ENCODE results near the gene MT4.

The MT4 gene

GRCh38 chr16:56520251-56520577 lies 44.7 kb upstream of the MT4 start:
- no peak for DNase-seq (ENCODE audit: extremely low spot score)
- POLR2A ChIA-PET: no interaction called here
- TF ChIP-seq BHLHE40 (IDR thresholded peaks at IDR 0.05; ENCODE audit: borderline replicate concordance) (no peak), ARNT (IDR thresholded peaks at IDR 0.05) (no peak), L3MBTL2 (conservative IDR thresholded peaks at IDR 0.05) (no peak)
- CTCF ChIA-PET: no interaction called here

GRCh38 chr16:56525236-56525635 lies 39.6 kb upstream of the MT4 start:
- ChIA-PET CTCF (no interaction called here), POLR2A (no interaction called here)
- no peak for DNase-seq (ENCODE audit: extremely low spot score)
- TF ChIP-seq BHLHE40 (IDR thresholded peaks at IDR 0.05; ENCODE audit: borderline replicate concordance) (no peak), L3MBTL2 (conservative IDR thresholded peaks at IDR 0.05) (no peak), SUZ12 (IDR thresholded peaks at IDR 0.05) (no peak), ELF4 (IDR thresholded peaks at IDR 0.05) (no peak), ZNF384 (IDR thresholded peaks at IDR 0.05) (no peak), FOXM1 (IDR thresholded peaks at IDR 0.05; ENCODE audit: borderline replicate concordance) (no peak), FOXA1 (IDR thresholded peaks at IDR 0.05) (no peak), SP1 (IDR thresholded peaks at IDR 0.05) (no peak)

- POLR2A ChIA-PET: no interaction called here
- TF ChIP-seq SUZ12 (IDR thresholded peaks at IDR 0.05): no peak
- DNase-seq (ENCODE audit: extremely low spot score): no peak
- CTCF ChIA-PET: interaction anchor here (1.4 kb wide), 1 partner anchor 14 kb away, joined by 3 read pairs; no protein-coding TSS in a partner anchor
Observed at GRCh38 chr16:56530872-56531271, 34.0 kb upstream of the MT4 start.

GRCh38 chr16:56532714-56533113 lies 32.2 kb upstream of the MT4 start:
- ChIA-PET POLR2A (no interaction called here), CTCF (interaction anchor here (0.6 to 1.2 kb wide), 2 partner anchors 9 to 168 kb away, joined by 3 read pairs; no protein-coding TSS in a partner anchor)
- TF ChIP-seq ELF4 (IDR thresholded peaks at IDR 0.05) (no peak), NFRKB (IDR thresholded peaks at IDR 0.05) (no peak), L3MBTL2 (conservative IDR thresholded peaks at IDR 0.05) (no peak; the same call in 1 of the 2 replicates), FOXM1 (IDR thresholded peaks at IDR 0.05; ENCODE audit: borderline replicate concordance) (no peak), TARDBP (IDR thresholded peaks at IDR 0.05) (no peak), SP1 (IDR thresholded peaks at IDR 0.05) (no peak), HDGF (IDR thresholded peaks at IDR 0.05; ENCODE audit: borderline replicate concordance) (no peak), SUZ12 (IDR thresholded peaks at IDR 0.05) (no peak), FOXA1 (IDR thresholded peaks at IDR 0.05) (no peak), LEF1 (IDR thresholded peaks at IDR 0.05; ENCODE audit: borderline replicate concordance) (no peak), PKNOX1 (IDR thresholded peaks at IDR 0.05) (no peak)
- peak; percentile 32 for DNase-seq (ENCODE audit: extremely low spot score)

GRCh38 chr16:56534847-56535383 lies 30.0 kb upstream of the MT4 start:
- TF ChIP-seq PKNOX1 (IDR thresholded peaks at IDR 0.05): no peak
- no peak for TF ChIP-seq BHLHE40 (IDR thresholded peaks at IDR 0.05; ENCODE audit: borderline replicate concordance)
- TF ChIP-seq ARNT (IDR thresholded peaks at IDR 0.05): no peak
- no peak for TF ChIP-seq FOXA1 (IDR thresholded peaks at IDR 0.05)
- no peak for TF ChIP-seq L3MBTL2 (conservative IDR thresholded peaks at IDR 0.05)
- no peak for TF ChIP-seq NFRKB (IDR thresholded peaks at IDR 0.05)
- no peak for TF ChIP-seq LEF1 (IDR thresholded peaks at IDR 0.05; ENCODE audit: borderline replicate concordance)
- TF ChIP-seq CTBP1 (IDR thresholded peaks at IDR 0.05; ENCODE audit: borderline replicate concordance): no peak
- TF ChIP-seq FOXK2 (IDR thresholded peaks at IDR 0.05): no peak
- TF ChIP-seq FOXM1 (IDR thresholded peaks at IDR 0.05; ENCODE audit: borderline replicate concordance): no peak
- no peak for TF ChIP-seq SUZ12 (IDR thresholded peaks at IDR 0.05)
- no peak for TF ChIP-seq HDGF (IDR thresholded peaks at IDR 0.05; ENCODE audit: borderline replicate concordance)
- no peak for TF ChIP-seq ELF4 (IDR thresholded peaks at IDR 0.05)
- no peak for TF ChIP-seq TARDBP (IDR thresholded peaks at IDR 0.05)
- no peak for TF ChIP-seq SP1 (IDR thresholded peaks at IDR 0.05)
- TF ChIP-seq ZNF384 (IDR thresholded peaks at IDR 0.05): no peak
- POLR2A ChIA-PET: no interaction called here
- CTCF ChIA-PET: interaction anchor here (0.7 kb wide), 1 partner anchor 73 kb away, joined by 4 read pairs; the partner anchor contains the start of gene MT2A
- DNase-seq (ENCODE audit: extremely low spot score): no peak

GRCh38 chr16:56538331-56538730 lies 26.5 kb upstream of the MT4 start:
- no peak for DNase-seq (ENCODE audit: extremely low spot score)
- TF ChIP-seq HDGF (IDR thresholded peaks at IDR 0.05; ENCODE audit: borderline replicate concordance) (no peak), FOXA1 (IDR thresholded peaks at IDR 0.05) (no peak), SUZ12 (IDR thresholded peaks at IDR 0.05) (no peak), L3MBTL2 (conservative IDR thresholded peaks at IDR 0.05) (no peak)
- ChIA-PET POLR2A (no interaction called here), CTCF (no interaction called here)

- ChIA-PET CTCF (no interaction called here), POLR2A (no interaction called here)
- DNase-seq (ENCODE audit: extremely low spot score): no peak
- no peak for TF ChIP-seq FOXA1 (IDR thresholded peaks at IDR 0.05)
- TF ChIP-seq BHLHE40 (IDR thresholded peaks at IDR 0.05; ENCODE audit: borderline replicate concordance): no peak
- TF ChIP-seq FOXK2 (IDR thresholded peaks at IDR 0.05): no peak
- TF ChIP-seq FOXM1 (IDR thresholded peaks at IDR 0.05; ENCODE audit: borderline replicate concordance): no peak
- no peak for TF ChIP-seq TARDBP (IDR thresholded peaks at IDR 0.05)
- no peak for TF ChIP-seq ELF4 (IDR thresholded peaks at IDR 0.05)
- TF ChIP-seq LEF1 (IDR thresholded peaks at IDR 0.05; ENCODE audit: borderline replicate concordance): no peak
- no peak for TF ChIP-seq NFRKB (IDR thresholded peaks at IDR 0.05)
- no peak for TF ChIP-seq ARNT (IDR thresholded peaks at IDR 0.05)
- TF ChIP-seq L3MBTL2 (conservative IDR thresholded peaks at IDR 0.05): no peak
- no peak for TF ChIP-seq ZNF384 (IDR thresholded peaks at IDR 0.05)
Observed at GRCh38 chr16:56539656-56540055, 25.2 kb upstream of the MT4 start.
